DOHH2 (cell line): Measurements from ENCODE around the gene ZNF319.

Source experiments
- H3F3A ChIP-seq: fragments of 200-600 bp; sonication (generic), shearing (Covaris generic); 2 replicates; pipeline ENCODE4 v1.6.0; 2016; ENCODE audit warnings: antibody characterized with exemption, mild to moderate bottlenecking; ENCODE audit not compliant: control insufficient read depth, insufficient read depth
- H3K27ac ChIP-seq: fragments of 200-600 bp; sonication (generic); 2 replicates; pipeline ENCODE4 v1.5.1; 2014; ENCODE audit warnings: low read depth, mild to moderate bottlenecking, low read length, moderate library complexity
- H3K27me3 ChIP-seq: fragments of 200-600 bp; sonication (generic); 2 replicates; pipeline ENCODE4 v1.6.1; 2014; ENCODE audit warnings: mild to moderate bottlenecking, low read length, mixed read lengths; ENCODE audit not compliant: control insufficient read depth
- H3K36me3 ChIP-seq: fragments of 200-600 bp; sonication (generic); 2 replicates; pipeline ENCODE4 v1.6.1; 2014; ENCODE audit warnings: mild to moderate bottlenecking, low read length, moderate library complexity, mixed read lengths; ENCODE audit not compliant: control insufficient read depth
- H3K4me1 ChIP-seq: fragments of 200-600 bp; sonication (generic); 2 replicates; pipeline ENCODE4 v1.6.1; 2014; ENCODE audit warnings: mild to moderate bottlenecking, low read length, mixed read lengths; ENCODE audit not compliant: control insufficient read depth
- H3K4me2 ChIP-seq: fragments of 200-600 bp; sonication (generic); 2 replicates; pipeline ENCODE4 v1.6.0; 2014; ENCODE audit warnings: mild to moderate bottlenecking, low read length, moderate library complexity
- H3K4me3 ChIP-seq: fragments of 200-600 bp; sonication (generic); 2 replicates; pipeline ENCODE4 v1.5.1; 2014; ENCODE audit warnings: mild to moderate bottlenecking, low read length, mixed read lengths
- H3K79me2 ChIP-seq: fragments of 200-600 bp; sonication (generic); 2 replicates; pipeline ENCODE4 v1.6.1; 2014; ENCODE audit warnings: mild to moderate bottlenecking, low read length, mixed read lengths; ENCODE audit not compliant: control insufficient read depth
- H3K9me2 ChIP-seq: fragments of 200-600 bp; sonication (generic); replicated peaks from 2 replicates; pipeline ENCODE4 v1.6.1; 2014; ENCODE audit warnings: mild to moderate bottlenecking, low read length, mixed read lengths; ENCODE audit not compliant: control insufficient read depth
- H3K9me3 ChIP-seq: fragments of 200-600 bp; sonication (generic); 2 replicates; pipeline ENCODE4 v1.6.1; 2014; ENCODE audit warnings: antibody characterized with exemption, low read length, mixed read lengths; ENCODE audit not compliant: control insufficient read depth, insufficient read depth
- H4K20me1 ChIP-seq: fragments of 200-600 bp; sonication (generic); 2 replicates; pipeline ENCODE4 v1.6.0; 2014; ENCODE audit warnings: low read depth, mild to moderate bottlenecking, antibody characterized with exemption, low read length, moderate library complexity; ENCODE audit not compliant: control insufficient read depth, insufficient read depth
- EZH2phosphoT487 ChIP-seq: fragments of 200-600 bp; sonication (generic); IDR thresholded peaks from 2 replicates; pipeline ENCODE4 v1.6.1; 2017; ENCODE audit warnings: borderline replicate concordance, mild to moderate bottlenecking, antibody characterized with exemption, low read length, moderate library complexity, mixed read lengths
- TF ChIP-seq, protein P1 (sequence below): fragments of 200-600 bp; sonication (generic); IDR thresholded peaks from one replicate; pipeline ENCODE4 v1.5.1; 2014; ENCODE audit warnings: antibody characterized with exemption, mild to moderate bottlenecking, low read depth, low read length; ENCODE audit not compliant: poor library complexity, severe bottlenecking

ZNF319 gene

DNA sequence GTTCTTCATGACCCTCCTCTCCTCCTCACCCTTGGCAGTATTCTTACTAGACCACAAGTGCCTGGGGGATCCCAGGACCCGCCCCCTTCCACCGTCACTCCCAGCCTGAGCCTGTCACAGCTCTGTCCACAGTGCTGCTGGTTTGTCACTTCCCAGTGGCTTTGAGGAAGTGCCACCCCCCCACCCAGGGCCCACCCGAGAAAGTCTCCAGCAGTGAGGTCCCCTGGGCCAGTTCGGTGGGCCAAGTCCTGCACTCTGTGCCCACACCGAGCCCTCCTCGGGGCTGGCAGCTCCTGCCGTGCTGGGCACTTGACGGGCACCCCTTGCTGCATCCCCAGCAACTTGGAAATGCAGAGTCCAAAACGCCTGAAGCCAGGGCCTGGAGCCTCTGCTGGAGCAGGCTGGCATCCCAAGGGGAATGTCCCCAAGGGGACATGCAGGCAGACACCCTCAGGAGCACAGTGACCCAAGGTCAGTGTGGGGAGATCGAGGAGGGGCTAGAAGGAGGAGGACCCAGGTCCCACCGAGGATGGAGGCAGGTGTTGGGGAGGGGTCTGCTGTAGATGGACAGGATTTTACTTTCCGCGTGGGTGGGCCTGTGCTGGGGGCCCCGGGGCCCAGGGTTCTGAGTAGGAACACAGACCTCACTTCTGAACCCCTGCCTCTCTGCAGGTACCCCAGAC, 40.6 kb upstream of the ZNF319 start:
- H3K27ac ChIP-seq, result no peak overlapping the region
- H3K36me3 ChIP-seq, result no peaks in the 10 kb centered on the region
- H3K4me2 ChIP-seq, result no peak overlapping the region
- H3K79me2 ChIP-seq, result peaks cover 3% of the 10 kb centered on the region; the same call in 1 of the 2 replicates
- H3F3A ChIP-seq, result no peaks in the 10 kb centered on the region
- H3K4me1 ChIP-seq, result peaks cover 21% of the 10 kb centered on the region
- TF ChIP-seq, protein P1, sequence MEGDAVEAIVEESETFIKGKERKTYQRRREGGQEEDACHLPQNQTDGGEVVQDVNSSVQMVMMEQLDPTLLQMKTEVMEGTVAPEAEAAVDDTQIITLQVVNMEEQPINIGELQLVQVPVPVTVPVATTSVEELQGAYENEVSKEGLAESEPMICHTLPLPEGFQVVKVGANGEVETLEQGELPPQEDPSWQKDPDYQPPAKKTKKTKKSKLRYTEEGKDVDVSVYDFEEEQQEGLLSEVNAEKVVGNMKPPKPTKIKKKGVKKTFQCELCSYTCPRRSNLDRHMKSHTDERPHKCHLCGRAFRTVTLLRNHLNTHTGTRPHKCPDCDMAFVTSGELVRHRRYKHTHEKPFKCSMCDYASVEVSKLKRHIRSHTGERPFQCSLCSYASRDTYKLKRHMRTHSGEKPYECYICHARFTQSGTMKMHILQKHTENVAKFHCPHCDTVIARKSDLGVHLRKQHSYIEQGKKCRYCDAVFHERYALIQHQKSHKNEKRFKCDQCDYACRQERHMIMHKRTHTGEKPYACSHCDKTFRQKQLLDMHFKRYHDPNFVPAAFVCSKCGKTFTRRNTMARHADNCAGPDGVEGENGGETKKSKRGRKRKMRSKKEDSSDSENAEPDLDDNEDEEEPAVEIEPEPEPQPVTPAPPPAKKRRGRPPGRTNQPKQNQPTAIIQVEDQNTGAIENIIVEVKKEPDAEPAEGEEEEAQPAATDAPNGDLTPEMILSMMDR, result no peak
- no peak for TF ChIP-seq EZH2phosphoT487
- no peaks in the 10 kb centered on the region for H3K27me3 ChIP-seq
- H3K9me3 ChIP-seq, result no peaks in the 10 kb centered on the region
- no peaks in the 10 kb centered on the region for H3K9me2 ChIP-seq
- H3K4me3 ChIP-seq, result no peak overlapping the region
- no peaks in the 10 kb centered on the region for H4K20me1 ChIP-seq

DNA sequence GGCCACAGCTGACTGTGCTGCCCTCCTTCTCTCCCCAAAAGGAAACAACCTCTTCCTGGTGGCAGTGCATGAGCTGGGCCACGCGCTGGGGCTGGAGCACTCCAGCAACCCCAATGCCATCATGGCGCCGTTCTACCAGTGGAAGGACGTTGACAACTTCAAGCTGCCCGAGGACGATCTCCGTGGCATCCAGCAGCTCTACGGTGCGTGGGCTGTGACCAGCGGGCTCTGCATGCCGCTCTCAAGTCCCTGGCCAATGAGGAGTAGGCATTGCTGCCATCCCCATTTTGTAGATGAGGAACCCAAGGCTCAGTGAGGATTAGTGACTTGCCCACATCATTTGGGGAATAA, 40.0 kb upstream of the ZNF319 start:
- TF ChIP-seq EZH2phosphoT487, result no peak
- TF ChIP-seq, protein P1, result no peak
- no peaks in the 10 kb centered on the region for H3K27me3 ChIP-seq
- H3K4me2 ChIP-seq, result no peak overlapping the region
- peaks cover 27% of the 10 kb centered on the region for H3K4me1 ChIP-seq
- H3K9me2 ChIP-seq, result no peaks in the 10 kb centered on the region
- H3K79me2 ChIP-seq, result peaks cover 5% of the 10 kb centered on the region; the same call in 1 of the 2 replicates
- H3K36me3 ChIP-seq, result no peaks in the 10 kb centered on the region
- no peaks in the 10 kb centered on the region for H3K9me3 ChIP-seq
- H4K20me1 ChIP-seq, result no peaks in the 10 kb centered on the region
- H3F3A ChIP-seq, result no peaks in the 10 kb centered on the region
- H3K27ac ChIP-seq, result no peak overlapping the region
- H3K4me3 ChIP-seq, result no peak overlapping the region

DNA sequence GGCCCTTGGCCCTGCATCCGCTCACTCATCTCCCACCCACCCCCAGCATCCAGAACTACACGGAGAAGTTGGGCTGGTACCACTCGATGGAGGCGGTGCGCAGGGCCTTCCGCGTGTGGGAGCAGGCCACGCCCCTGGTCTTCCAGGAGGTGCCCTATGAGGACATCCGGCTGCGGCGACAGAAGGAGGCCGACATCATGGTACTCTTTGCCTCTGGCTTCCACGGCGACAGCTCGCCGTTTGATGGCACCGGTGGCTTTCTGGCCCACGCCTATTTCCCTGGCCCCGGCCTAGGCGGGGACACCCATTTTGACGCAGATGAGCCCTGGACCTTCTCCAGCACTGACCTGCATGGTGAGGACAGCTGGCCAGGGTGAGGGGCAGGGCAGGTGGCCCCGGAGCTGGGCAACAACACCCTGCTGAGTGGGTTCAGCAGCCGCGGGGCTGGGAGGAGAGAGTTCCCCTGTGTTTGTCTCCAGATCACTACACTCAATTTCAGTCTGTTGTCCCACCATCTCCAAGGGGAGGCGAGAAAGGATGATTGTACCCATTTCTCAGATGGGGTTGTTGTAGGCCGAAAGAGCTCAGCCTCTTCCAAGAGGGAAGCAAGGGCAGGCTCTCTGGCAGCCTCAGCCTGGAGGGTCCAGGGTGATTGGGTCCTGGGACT, 39.5 kb upstream of the ZNF319 start:
- peaks cover 32% of the 10 kb centered on the region for H3K4me1 ChIP-seq
- no peaks in the 10 kb centered on the region for H4K20me1 ChIP-seq
- no peaks in the 10 kb centered on the region for H3F3A ChIP-seq
- no peaks in the 10 kb centered on the region for H3K9me2 ChIP-seq
- no peaks in the 10 kb centered on the region for H3K27me3 ChIP-seq
- peaks cover 5% of the 10 kb centered on the region; the same call in 1 of the 2 replicates for H3K79me2 ChIP-seq
- H3K4me2 ChIP-seq, result no peak overlapping the region
- TF ChIP-seq, protein P1, result no peak
- no peak for TF ChIP-seq EZH2phosphoT487
- H3K9me3 ChIP-seq, result no peaks in the 10 kb centered on the region
- no peak overlapping the region for H3K27ac ChIP-seq
- no peaks in the 10 kb centered on the region for H3K36me3 ChIP-seq
- H3K4me3 ChIP-seq, result no peak overlapping the region
